ENCODE data around the gene BRD9. TPM values are rescaled to one million over a fixed set of nuclear protein-coding genes. Genes with fewer than 3 reads are reported as not detected.
A peak's percentile ranks its signal among the peaks of the same experiment; 100 is the strongest.

BRD9 gene
- total RNA-seq, 1 donor from 2014 or later = 80.1 TPM

DNA sequence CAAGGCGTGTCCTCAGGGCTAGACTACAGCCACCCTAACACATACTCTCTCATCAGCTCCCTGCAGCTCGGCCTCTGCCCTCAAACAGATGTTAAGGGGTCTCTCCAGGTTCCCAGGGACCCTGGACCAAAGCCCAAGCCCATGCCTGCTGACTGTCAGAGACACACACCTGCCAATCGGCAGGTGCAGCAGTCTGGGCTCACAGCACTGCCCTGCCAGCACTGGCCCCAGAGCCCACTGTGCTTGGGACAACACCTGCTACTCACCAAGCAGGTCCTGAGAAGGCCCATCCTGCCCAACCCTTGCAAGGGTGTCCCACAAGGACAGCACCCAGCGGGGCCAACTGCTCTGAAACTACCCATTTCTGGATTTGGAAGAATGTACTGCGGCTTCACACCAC lies 21.6 kb downstream of the BRD9 start:
- H3K27ac Mint-ChIP-seq (ENCODE audit: unreplicated experiment) = no peak overlapping the region
- no peak for DNase-seq (ENCODE audit: low read depth, low spot score)
- no peak overlapping the region for H3K4me3 Mint-ChIP-seq
- no peaks in the 10 kb centered on the region for H3K27me3 Mint-ChIP-seq (ENCODE audit: low read depth)
- no peaks in the 10 kb centered on the region for H3K4me1 Mint-ChIP-seq
- no peak for TF ChIP-seq CTCF (conservative IDR thresholded peaks at IDR 0.05)
- no peaks in the 10 kb centered on the region for H3K9me3 Mint-ChIP-seq
- H3K36me3 Mint-ChIP-seq (ENCODE audit: low read depth) = peaks cover 24% of the 10 kb centered on the region

DNA sequence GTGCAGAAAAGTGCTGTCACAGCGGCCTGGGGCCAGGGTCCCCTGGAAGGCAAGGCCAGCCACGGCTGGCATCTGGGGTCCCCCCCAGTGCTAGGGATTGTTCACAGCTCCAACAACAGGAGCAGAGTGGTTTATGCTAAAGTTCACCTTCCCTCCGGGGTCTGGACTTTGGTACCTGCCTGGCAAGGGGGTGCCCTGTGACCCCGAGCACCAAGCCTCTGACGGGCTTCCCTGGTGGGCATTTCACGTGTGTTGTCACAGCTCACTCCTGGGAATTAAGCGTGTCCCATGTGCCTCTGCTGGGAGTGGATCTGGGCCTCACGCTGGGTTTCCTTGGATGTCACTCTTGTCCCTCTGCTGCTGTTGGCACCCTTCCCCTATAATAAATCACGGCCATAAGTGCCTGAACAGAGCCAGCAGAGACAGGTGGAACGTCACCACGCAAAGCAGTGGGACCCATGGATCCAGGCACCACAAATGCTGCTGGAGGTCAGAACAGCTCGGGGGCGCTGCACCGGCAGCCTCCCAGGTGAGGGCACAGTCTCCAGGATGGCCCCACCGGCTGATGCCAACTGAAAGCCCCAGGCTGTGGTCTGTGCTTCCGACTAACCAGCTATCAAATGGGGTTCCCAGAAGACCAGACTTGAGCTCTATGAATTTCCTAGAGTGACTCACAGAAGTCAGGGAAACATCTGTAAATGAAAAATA lies 24.0 kb downstream of the BRD9 start:
- H3K9me3 Mint-ChIP-seq = no peaks in the 10 kb centered on the region
- H3K36me3 Mint-ChIP-seq (ENCODE audit: low read depth) = peaks cover 14% of the 10 kb centered on the region
- no peak for TF ChIP-seq CTCF (conservative IDR thresholded peaks at IDR 0.05)
- H3K27ac Mint-ChIP-seq (ENCODE audit: unreplicated experiment) = no peak overlapping the region
- no peaks in the 10 kb centered on the region for H3K4me1 Mint-ChIP-seq
- DNase-seq (ENCODE audit: low read depth, low spot score) = no peak
- H3K27me3 Mint-ChIP-seq (ENCODE audit: low read depth) = no peaks in the 10 kb centered on the region
- H3K4me3 Mint-ChIP-seq = no peak overlapping the region

DNA sequence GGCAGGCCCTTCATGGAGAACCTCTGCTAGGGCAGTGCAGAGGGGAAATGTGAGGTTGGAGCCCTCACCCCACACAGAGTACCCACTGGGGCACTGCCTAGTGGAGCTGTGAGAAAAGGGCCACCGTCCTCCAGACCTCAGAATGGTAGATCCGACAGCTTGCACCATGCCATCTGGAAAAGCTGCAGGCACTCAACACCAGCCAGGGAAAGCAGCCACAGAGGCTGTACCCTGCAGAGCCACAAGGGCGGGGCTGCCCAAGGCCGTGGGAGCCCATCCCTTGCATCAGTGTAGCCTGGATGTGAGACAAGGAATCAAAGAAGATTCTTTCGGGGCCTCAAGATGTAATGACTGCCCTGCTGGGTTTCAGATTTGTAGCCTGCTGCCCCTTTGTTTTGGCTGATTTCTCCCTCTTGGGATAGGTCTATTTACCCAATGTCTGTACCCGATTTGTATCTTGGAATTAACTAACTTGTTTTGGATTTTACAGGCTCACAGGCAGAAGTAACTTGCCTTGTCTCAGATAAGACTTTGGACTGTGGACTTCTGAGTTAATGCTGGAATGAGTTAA lies 25.2 kb downstream of the BRD9 start:
- peaks cover 14% of the 10 kb centered on the region for H3K36me3 Mint-ChIP-seq (ENCODE audit: low read depth)
- no peak for TF ChIP-seq CTCF (conservative IDR thresholded peaks at IDR 0.05)

DNA sequence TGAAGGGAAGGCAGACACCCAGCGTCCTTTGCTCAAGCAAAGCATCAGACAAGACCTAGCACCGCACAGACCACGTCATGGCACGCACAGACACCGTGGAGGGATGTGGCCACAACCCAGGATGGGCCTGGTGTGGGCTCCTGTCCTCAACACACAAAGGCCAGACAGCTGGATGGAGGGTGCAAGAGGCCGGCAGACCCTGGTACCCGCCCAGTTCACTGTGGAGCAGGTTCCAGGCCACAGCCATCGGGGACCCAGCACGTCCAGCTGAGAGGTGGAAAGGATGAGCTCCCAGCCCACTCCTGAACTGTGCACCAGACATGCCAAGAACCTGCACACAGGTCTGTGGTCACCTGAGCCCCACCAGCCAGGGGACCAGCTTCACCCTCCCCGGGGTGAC lies 26.8 kb downstream of the BRD9 start:
- Mint-ChIP-seq H3K4me3 (no peak overlapping the region), H3K9me3 (no peaks in the 10 kb centered on the region), H3K36me3 (ENCODE audit: low read depth) (peaks cover 14% of the 10 kb centered on the region), H3K27me3 (ENCODE audit: low read depth) (no peaks in the 10 kb centered on the region), H3K27ac (ENCODE audit: unreplicated experiment) (peak overlapping the region; percentile 6), H3K4me1 (no peaks in the 10 kb centered on the region)
- no peak for TF ChIP-seq CTCF (conservative IDR thresholded peaks at IDR 0.05)
- no peak for DNase-seq (ENCODE audit: low read depth, low spot score)

More for the DNA sequence above, 25.2 kb downstream of the BRD9 start:
- peak overlapping the region; percentile 39 for H3K27ac Mint-ChIP-seq (ENCODE audit: unreplicated experiment)
- H3K4me1 Mint-ChIP-seq = no peaks in the 10 kb centered on the region
- H3K9me3 Mint-ChIP-seq = no peaks in the 10 kb centered on the region
- no peaks in the 10 kb centered on the region for H3K27me3 Mint-ChIP-seq (ENCODE audit: low read depth)
- no peak for DNase-seq (ENCODE audit: low read depth, low spot score)
- H3K4me3 Mint-ChIP-seq = no peak overlapping the region

- Mint-ChIP-seq H3K4me1 (no peaks in the 10 kb centered on the region), H3K27me3 (ENCODE audit: low read depth) (no peaks in the 10 kb centered on the region), H3K9me3 (no peaks in the 10 kb centered on the region), H3K27ac (ENCODE audit: unreplicated experiment) (no peak overlapping the region), H3K4me3 (no peak overlapping the region), H3K36me3 (ENCODE audit: low read depth) (peaks cover 14% of the 10 kb centered on the region)
- DNase-seq (ENCODE audit: low read depth, low spot score) = no peak
- TF ChIP-seq CTCF (conservative IDR thresholded peaks at IDR 0.05) = no peak
Observed at GRCh38 chr5:865168-865521, 27.5 kb downstream of the BRD9 start.

All from neural crest cell (in vitro differentiated cells).